NCI-H2227 (cell line): Measurements from ENCODE around the gene PRDM10.

Experiments used
- DNase-seq: peaks from one replicate; lab custom pipeline; 2025; ENCODE audit not compliant: unreplicated experiment; lab: John Stamatoyannopoulos, UW

PRDM10 gene

DNA sequence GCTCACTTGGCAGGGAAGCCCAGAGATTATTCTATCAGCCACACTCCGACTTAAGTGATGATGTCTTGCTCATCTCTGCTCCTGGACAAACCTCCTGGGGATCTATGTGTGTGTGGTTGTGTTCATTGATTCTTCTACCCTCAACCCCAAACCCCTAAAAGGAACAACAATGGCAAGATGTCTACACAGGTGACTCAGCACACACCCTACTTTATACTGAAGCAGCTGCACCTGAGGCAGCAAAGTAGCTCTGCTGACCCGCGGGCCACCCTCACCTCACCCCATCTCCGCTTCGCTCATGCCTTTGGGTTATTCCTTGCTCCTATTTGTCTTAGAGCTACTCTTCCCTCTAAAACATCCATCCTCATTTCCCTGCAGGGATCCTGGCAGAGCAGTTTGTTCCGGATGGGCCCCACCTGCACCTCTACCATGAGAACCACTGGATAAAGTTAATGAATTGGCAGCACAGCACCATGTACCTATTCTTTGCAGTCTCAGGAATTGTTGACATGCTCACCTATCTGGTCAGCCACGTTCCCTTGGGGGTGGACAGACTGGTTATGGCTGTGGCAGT, 148.3 kb downstream of the PRDM10 start:
- DNase-seq: no peak

DNA sequence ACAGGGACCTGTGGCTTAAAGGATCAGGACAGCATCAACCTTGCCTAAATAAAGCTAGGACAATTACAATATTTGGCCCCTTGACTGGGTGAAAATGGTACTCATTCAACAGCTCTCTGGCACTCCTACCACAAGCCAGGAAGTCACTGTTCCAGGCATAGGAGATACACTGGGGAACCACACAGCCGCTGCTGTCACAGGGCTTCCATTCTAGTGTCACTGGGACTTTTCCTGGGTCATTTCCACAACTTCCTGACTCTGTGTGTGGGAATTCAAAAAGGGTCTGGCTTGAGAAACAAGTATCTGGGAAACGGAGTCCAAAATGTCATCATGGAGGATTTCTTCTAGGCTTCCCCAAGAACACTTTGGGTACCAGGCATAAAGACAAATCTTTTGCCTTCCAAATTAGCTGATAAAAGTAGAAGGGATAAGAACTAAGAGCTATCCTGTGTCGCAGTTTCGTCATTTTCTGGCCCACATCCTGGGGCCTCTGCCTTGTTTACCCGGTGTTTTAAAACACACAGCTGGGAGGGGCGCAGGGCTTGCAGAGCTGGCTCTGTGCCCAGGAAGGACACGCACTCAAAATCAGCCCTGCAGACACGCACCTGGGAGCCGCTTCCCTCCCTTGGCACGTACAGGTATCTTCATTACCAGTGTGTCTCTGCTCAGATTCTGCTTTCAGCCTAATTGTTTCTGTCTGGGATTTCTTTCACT, 149.0 kb downstream of the PRDM10 start:
- peak; percentile 9 for DNase-seq

DNA sequence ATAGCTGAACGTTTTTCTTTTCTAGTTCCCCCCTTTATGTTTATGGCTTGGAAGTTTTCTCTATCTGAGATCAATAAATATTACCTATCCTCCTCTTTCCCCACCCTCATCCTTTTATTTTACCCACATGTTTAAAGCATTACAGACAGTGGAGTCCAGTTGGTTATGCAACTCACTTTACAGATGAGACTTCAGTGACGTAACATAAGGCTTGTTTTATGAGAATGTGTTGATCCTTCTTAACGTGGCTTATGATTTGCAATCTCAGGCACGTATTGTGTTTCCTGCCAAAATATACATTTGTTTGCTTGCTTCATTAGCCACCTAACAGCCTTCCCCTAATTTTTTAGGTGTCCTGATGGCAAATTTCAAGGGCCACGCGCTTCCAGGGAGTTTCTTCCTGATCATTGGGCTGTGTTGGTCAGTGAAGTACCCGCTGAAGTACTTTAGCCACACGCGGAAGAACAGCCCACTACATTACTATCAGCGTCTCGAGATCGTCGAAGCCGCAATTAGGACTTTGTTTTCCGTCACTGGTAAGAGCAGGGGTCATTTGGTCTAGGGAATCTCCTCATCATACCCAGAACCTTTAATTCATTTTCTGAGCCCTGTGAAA, 150.4 kb downstream of the PRDM10 start:
- peak; percentile 4 for DNase-seq
